H1 (cell line): ENCODE data around the gene GOSR1.
"Not testable (repeated sequence)": the region's sequence is repeated elsewhere in the genome, so short reads cannot be mapped to it uniquely, and the experiment has no call there.

Experiments
- POLR2AphosphoS5 ChIP-seq: IDR thresholded peaks from 2 replicates; pipeline ENCODE4 v1.6.1; 2011; ENCODE audit warnings: low read depth, low read length
- TF ChIP-seq, protein P1 (sequence below): IDR thresholded peaks from 2 replicates; pipeline ENCODE4 v1.6.1; 2012; ENCODE audit warnings: inconsistent platforms
- TF ChIP-seq, protein P2 (sequence below): IDR thresholded peaks from 2 replicates; pipeline ENCODE4 v1.6.1; 2012; ENCODE audit warnings: inconsistent platforms

DNA sequence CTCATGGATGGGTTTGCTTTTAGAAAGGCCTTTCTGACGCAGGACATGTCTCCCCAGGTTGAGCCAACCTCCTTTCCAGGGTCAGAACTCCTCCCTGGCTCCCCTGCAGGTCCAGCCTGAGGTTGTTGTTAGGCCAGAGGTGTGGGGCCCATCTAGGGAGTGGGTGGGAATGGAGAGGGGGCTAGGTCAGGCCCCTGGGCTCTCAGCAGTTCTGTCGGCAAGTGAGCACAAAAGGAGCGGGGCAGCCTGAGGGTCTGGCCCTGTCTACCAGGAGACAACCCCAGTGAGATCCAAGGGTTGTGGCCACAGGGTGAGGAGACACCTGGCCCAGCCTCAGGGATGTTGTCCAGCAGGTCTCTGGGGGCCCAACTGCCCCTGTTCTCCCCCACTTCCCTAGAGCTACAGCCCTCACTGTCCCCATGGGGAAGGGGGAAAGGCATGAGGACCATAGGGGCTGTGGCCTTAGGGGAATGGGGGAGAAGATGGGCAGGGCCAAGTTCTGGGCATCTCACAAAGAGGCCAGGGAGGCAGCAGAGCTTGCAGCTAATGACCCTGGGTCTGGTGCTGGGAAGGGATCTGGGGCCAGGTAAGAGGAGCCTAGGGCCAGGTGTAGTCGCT lies 76.7 kb downstream of the GOSR1 start:
- TF ChIP-seq, protein P1, sequence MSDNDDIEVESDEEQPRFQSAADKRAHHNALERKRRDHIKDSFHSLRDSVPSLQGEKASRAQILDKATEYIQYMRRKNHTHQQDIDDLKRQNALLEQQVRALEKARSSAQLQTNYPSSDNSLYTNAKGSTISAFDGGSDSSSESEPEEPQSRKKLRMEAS, result not testable (repeated sequence)
- TF ChIP-seq POLR2AphosphoS5, result not testable (repeated sequence)
- TF ChIP-seq, protein P2, sequence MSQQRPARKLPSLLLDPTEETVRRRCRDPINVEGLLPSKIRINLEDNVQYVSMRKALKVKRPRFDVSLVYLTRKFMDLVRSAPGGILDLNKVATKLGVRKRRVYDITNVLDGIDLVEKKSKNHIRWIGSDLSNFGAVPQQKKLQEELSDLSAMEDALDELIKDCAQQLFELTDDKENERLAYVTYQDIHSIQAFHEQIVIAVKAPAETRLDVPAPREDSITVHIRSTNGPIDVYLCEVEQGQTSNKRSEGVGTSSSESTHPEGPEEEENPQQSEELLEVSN, result not testable (repeated sequence)
